Esophagus squamous epithelium (tissue), 4 donors: Measurements from ENCODE around the gene LITAF.

ENCODE experiments used
- POLR2A ChIP-seq, 4 donors: fragments of 450-650 bp; IDR thresholded peaks; one replicate each; pipeline ENCODE4 v1.6.1; 2017; ENCODE audit warnings: antibody characterized with exemption in 4 of 4, mild to moderate bottlenecking in 4 of 4, moderate library complexity in 3 of 4
- TF ChIP-seq, protein P1 (sequence below), 6 experiments: fragments of 450-650 bp in 4 of 6; fragments of 200-600 bp in 2 of 6; sonication (generic) in 2 of 6; IDR thresholded peaks; one replicate each; pipeline ENCODE4 v1.5.1; 2016 to 2019; ENCODE audit warnings: antibody characterized with exemption in 6 of 6, mild to moderate bottlenecking in 4 of 6, moderate library complexity in 4 of 6

DNA sequence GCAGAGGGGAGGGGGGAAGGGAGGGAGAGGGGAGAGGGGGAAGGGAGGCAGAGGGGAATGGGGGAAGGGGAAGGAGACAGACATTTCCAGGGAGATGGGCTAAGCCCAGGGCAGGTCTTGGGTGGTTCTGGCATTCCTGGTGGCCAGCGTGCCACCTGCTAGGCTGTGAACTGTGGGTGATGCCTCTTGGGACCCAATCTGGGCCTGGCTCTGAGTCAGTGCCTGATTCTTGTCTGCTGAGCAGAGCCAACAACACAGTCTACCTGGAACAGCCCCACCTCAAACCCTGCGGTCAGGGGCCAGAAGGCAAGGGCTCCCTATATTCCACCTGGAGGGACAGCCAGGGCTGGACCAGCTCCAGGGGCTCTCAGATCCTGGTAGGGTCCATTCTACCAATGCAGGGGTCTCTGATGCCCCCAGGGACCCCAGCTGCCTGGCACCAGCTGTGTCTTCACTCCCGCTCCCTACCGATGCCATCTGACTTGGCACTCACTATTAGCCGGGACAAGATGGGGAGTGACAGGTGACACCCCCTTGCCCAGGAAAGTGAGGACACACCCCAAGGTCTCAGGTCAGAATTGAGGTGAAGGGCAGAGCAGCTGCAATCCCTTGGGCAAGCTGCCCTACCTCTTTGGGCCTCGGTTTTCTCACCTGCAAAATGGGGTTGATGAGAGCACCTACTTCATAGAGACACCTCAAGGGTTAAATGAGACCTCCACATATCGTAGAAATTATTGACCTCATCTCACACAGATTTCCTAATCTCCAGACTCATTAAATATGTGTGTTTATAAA, 87.2 kb downstream of the LITAF start:
- TF ChIP-seq, protein P1, sequence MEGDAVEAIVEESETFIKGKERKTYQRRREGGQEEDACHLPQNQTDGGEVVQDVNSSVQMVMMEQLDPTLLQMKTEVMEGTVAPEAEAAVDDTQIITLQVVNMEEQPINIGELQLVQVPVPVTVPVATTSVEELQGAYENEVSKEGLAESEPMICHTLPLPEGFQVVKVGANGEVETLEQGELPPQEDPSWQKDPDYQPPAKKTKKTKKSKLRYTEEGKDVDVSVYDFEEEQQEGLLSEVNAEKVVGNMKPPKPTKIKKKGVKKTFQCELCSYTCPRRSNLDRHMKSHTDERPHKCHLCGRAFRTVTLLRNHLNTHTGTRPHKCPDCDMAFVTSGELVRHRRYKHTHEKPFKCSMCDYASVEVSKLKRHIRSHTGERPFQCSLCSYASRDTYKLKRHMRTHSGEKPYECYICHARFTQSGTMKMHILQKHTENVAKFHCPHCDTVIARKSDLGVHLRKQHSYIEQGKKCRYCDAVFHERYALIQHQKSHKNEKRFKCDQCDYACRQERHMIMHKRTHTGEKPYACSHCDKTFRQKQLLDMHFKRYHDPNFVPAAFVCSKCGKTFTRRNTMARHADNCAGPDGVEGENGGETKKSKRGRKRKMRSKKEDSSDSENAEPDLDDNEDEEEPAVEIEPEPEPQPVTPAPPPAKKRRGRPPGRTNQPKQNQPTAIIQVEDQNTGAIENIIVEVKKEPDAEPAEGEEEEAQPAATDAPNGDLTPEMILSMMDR (IDR thresholded peaks at IDR 0.05) = peak in 1 of 6 experiments; percentile 21
- no peak for TF ChIP-seq POLR2A (IDR thresholded peaks at IDR 0.05)
